ENCODE measurements around the gene POLN. TPM values are rescaled to one million over a fixed set of nuclear protein-coding genes. Genes with fewer than 3 reads are reported as not detected.
"Not testable (repeated sequence)": the region's sequence is repeated elsewhere in the genome, so short reads cannot be mapped to it uniquely, and the experiment has no call there.

Gene POLN
- total RNA-seq, 4 donors from 2014 or later, result 0.70 to 6.6 (median 3.2) TPM

GRCh38 chr4:2163311-2163821, 78.6 kb downstream of the POLN start:
- Histone ChIP-seq H3K27ac (no peak overlapping the region), H3K4me1 (no peaks in the 10 kb centered on the region), H3K36me3 (no peaks in the 10 kb centered on the region), H3K9me3 (no peaks in the 10 kb centered on the region), H3K27me3 (no peaks in the 10 kb centered on the region), H3K4me3 (no peak overlapping the region)
- no peak for DNase-seq
- TF ChIP-seq, protein P1, sequence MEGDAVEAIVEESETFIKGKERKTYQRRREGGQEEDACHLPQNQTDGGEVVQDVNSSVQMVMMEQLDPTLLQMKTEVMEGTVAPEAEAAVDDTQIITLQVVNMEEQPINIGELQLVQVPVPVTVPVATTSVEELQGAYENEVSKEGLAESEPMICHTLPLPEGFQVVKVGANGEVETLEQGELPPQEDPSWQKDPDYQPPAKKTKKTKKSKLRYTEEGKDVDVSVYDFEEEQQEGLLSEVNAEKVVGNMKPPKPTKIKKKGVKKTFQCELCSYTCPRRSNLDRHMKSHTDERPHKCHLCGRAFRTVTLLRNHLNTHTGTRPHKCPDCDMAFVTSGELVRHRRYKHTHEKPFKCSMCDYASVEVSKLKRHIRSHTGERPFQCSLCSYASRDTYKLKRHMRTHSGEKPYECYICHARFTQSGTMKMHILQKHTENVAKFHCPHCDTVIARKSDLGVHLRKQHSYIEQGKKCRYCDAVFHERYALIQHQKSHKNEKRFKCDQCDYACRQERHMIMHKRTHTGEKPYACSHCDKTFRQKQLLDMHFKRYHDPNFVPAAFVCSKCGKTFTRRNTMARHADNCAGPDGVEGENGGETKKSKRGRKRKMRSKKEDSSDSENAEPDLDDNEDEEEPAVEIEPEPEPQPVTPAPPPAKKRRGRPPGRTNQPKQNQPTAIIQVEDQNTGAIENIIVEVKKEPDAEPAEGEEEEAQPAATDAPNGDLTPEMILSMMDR (IDR thresholded peaks at IDR 0.05), result no peak
- TF ChIP-seq POLR2A (IDR thresholded peaks at IDR 0.05), result no peak

- H3K9me3 ChIP-seq, H3K27ac ChIP-seq, H3K27me3 ChIP-seq, H3K4me1 ChIP-seq, H3K4me3 ChIP-seq, H3K36me3 ChIP-seq, DNase-seq: not testable (repeated sequence)
Observed at GRCh38 chr4:2161092-2161703, 80.7 kb downstream of the POLN start.

DNA sequence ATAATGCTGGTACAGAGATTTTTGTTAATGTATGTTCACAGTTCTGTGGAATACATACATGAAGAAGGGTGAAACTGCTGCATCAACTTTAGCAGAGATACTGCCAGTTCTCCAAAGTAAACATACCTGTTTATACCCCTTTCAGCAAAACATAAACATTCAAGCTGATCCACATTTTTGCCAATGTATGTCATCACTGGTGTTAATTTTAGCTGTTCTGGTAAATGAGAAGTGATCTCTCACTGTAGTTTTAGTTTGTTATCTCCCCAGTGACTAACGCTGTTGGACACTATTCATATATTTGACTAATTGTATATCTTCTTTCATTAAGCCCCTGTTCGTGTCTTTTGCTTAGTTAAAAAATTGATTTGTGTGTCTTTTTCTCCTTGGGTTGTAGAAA, 82.0 kb downstream of the POLN start:
- no peaks in the 10 kb centered on the region for H3K36me3 ChIP-seq
- no peak for DNase-seq
- TF ChIP-seq, protein P1 (IDR thresholded peaks at IDR 0.05), result no peak
- no peak for TF ChIP-seq POLR2A (IDR thresholded peaks at IDR 0.05)
- no peaks in the 10 kb centered on the region for H3K9me3 ChIP-seq
- H3K4me3 ChIP-seq, result no peak overlapping the region
- H3K27ac ChIP-seq, result no peak overlapping the region
- no peaks in the 10 kb centered on the region for H3K4me1 ChIP-seq
- no peaks in the 10 kb centered on the region for H3K27me3 ChIP-seq

DNA sequence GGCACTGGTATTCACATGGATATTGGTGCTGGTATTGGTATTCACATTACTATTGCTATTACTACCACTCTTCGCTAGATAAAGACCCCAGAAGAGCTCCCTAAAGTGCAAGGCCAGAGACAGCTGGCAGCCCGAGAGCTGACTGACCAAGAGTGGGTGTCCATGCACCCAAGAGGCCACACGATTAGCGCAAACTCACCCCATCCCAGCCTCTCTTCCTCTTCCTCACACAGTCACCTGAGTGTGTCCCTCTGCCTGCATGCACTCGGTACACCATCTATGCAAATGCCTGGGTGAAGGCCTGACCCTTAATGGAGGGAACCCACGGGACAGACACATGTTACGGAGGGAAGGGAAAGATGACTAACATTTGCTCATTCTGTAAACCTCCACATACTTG, 86.7 kb downstream of the POLN start:
- Histone ChIP-seq H3K4me3 (no peak overlapping the region), H3K27ac (no peak overlapping the region), H3K27me3 (no peaks in the 10 kb centered on the region), H3K9me3 (no peaks in the 10 kb centered on the region), H3K4me1 (no peaks in the 10 kb centered on the region), H3K36me3 (no peaks in the 10 kb centered on the region)
- no peak for TF ChIP-seq POLR2A (IDR thresholded peaks at IDR 0.05)
- TF ChIP-seq, protein P1 (IDR thresholded peaks at IDR 0.05), result no peak
- no peak for DNase-seq

DNA sequence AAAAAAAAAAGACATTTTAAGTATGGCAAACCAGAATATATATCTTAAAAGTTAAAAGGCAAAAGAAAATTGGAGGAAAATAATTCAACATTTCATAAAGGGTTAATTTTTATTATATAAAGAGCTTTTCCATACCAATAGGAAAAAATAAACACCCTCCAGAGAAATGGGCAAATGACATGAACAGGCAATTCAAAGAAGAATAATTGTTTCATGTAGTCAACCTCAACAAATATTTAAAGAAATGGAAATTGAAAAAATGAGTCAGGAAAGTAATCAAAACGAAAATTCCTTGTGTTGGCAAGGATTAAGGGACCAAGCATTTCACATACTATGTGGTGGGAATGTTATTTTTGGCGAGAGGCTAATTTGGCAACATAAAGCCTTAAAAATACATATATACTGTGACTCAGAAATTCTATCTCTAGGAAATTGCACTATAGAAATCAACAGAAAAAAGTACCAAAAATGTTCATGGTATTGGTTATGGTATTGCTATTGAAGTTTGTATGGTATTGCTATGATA, 87.6 kb downstream of the POLN start:
- Histone ChIP-seq H3K4me1 (no peaks in the 10 kb centered on the region), H3K9me3 (no peaks in the 10 kb centered on the region), H3K27ac (no peak overlapping the region), H3K27me3 (no peaks in the 10 kb centered on the region), H3K4me3 (no peak overlapping the region), H3K36me3 (no peaks in the 10 kb centered on the region)
- DNase-seq, result no peak
- TF ChIP-seq, protein P1 (IDR thresholded peaks at IDR 0.05), result no peak
- no peak for TF ChIP-seq POLR2A (IDR thresholded peaks at IDR 0.05)

GRCh38 chr4:2151544-2151943, 90.4 kb downstream of the POLN start:
- no peak overlapping the region for H3K4me3 ChIP-seq
- H3K4me1 ChIP-seq, result no peaks in the 10 kb centered on the region
- H3K27me3 ChIP-seq, result no peaks in the 10 kb centered on the region
- TF ChIP-seq, protein P1 (IDR thresholded peaks at IDR 0.05), result no peak
- TF ChIP-seq POLR2A (IDR thresholded peaks at IDR 0.05), result no peak
- H3K36me3 ChIP-seq, result no peaks in the 10 kb centered on the region
- DNase-seq, result no peak
- no peak overlapping the region for H3K27ac ChIP-seq
- H3K9me3 ChIP-seq, result no peaks in the 10 kb centered on the region
